DOHH2 (cell line): ENCODE measurements around the gene ST7.

Experiments
- CTCF ChIP-seq: fragments of 200-600 bp; sonication (generic); IDR thresholded peaks from one replicate; pipeline ENCODE4 v1.5.1; 2014; ENCODE audit warnings: antibody characterized with exemption, mild to moderate bottlenecking, low read depth, low read length; ENCODE audit not compliant: poor library complexity, severe bottlenecking
- EZH2phosphoT487 ChIP-seq: fragments of 200-600 bp; sonication (generic); IDR thresholded peaks from 2 replicates; pipeline ENCODE4 v1.6.1; 2017; ENCODE audit warnings: borderline replicate concordance, mild to moderate bottlenecking, antibody characterized with exemption, low read length, moderate library complexity, mixed read lengths

GRCh38 chr7:117074378-117074777, 121.1 kb downstream of the ST7 start:
- no peak for TF ChIP-seq CTCF
- no peak for TF ChIP-seq EZH2phosphoT487
